PFSK-1 (cell line): Measurements from ENCODE around the gene LDLRAD3.

Experiments
- FOXP2 ChIP-seq: optimal IDR thresholded peaks from 2 replicates; pipeline ENCODE3; 2011; ENCODE audit warnings: borderline replicate concordance, control low read depth, inconsistent platforms; ENCODE audit not compliant: insufficient read depth; ENCODE audit errors: extremely low read length, extremely low read depth
- POLR2AphosphoS5 ChIP-seq: IDR thresholded peaks from 2 replicates; pipeline ENCODE4 v1.6.1; 2012; ENCODE audit warnings: low read depth, mild to moderate bottlenecking, control low read depth, low read length, moderate library complexity
- SIN3A ChIP-seq: IDR thresholded peaks from 2 replicates; pipeline ENCODE4 v1.6.1; 2012; ENCODE audit warnings: mild to moderate bottlenecking, low read length, moderate library complexity, borderline replicate concordance; ENCODE audit not compliant: insufficient read depth
- TAF1 ChIP-seq: IDR thresholded peaks from 2 replicates; pipeline ENCODE4 v1.6.1; 2012; ENCODE audit warnings: low read length, control low read depth, borderline replicate concordance; ENCODE audit not compliant: insufficient read depth
- TF ChIP-seq, protein P1 (sequence below), 2 experiments: IDR thresholded peaks; 2 replicates each; pipeline versions ENCODE4 v1.6.1 to v1.8.0; 2011 to 2012; ENCODE audit warnings: low read depth in 2 of 2, low read length in 2 of 2, control low read depth in 1 of 2, inconsistent platforms in 1 of 2, mild to moderate bottlenecking in 1 of 2, moderate library complexity in 1 of 2; ENCODE audit not compliant: insufficient read depth in 1 of 2

The LDLRAD3 gene

GRCh38 chr11:36248436-36248835 is 304.6 kb downstream of the LDLRAD3 start:
- TF ChIP-seq POLR2AphosphoS5 (no peak), TAF1 (no peak), SIN3A (no peak), FOXP2 (no peak)
- TF ChIP-seq, protein P1, sequence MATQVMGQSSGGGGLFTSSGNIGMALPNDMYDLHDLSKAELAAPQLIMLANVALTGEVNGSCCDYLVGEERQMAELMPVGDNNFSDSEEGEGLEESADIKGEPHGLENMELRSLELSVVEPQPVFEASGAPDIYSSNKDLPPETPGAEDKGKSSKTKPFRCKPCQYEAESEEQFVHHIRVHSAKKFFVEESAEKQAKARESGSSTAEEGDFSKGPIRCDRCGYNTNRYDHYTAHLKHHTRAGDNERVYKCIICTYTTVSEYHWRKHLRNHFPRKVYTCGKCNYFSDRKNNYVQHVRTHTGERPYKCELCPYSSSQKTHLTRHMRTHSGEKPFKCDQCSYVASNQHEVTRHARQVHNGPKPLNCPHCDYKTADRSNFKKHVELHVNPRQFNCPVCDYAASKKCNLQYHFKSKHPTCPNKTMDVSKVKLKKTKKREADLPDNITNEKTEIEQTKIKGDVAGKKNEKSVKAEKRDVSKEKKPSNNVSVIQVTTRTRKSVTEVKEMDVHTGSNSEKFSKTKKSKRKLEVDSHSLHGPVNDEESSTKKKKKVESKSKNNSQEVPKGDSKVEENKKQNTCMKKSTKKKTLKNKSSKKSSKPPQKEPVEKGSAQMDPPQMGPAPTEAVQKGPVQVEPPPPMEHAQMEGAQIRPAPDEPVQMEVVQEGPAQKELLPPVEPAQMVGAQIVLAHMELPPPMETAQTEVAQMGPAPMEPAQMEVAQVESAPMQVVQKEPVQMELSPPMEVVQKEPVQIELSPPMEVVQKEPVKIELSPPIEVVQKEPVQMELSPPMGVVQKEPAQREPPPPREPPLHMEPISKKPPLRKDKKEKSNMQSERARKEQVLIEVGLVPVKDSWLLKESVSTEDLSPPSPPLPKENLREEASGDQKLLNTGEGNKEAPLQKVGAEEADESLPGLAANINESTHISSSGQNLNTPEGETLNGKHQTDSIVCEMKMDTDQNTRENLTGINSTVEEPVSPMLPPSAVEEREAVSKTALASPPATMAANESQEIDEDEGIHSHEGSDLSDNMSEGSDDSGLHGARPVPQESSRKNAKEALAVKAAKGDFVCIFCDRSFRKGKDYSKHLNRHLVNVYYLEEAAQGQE (IDR thresholded peaks at IDR 0.05; ENCODE audit: insufficient read depth in 1 of 2, low read depth in 2 of 2, low read length in 2 of 2), result no peak

DNA sequence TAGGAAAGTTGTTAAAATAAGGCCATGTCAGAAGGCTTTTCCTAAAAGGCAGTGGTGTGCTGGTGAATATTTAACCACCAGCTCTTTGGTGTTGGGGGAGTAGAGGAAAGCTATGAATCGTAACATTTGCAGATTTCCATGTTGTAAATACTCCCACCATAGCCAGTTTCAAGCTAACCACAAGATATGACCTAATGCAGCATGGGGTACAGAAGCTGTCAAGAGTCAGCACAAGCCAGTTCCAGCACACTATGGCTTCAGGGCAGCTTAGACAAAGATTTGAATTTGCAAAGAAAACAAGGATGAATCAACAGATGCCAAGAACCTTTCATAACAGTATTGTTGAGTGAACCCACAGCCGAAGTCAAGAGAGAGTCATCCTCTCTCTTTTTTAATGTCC is 305.4 kb downstream of the LDLRAD3 start:
- TF ChIP-seq SIN3A (peak; percentile 57; the same call in 1 of the 2 replicates), POLR2AphosphoS5 (no peak)

DNA sequence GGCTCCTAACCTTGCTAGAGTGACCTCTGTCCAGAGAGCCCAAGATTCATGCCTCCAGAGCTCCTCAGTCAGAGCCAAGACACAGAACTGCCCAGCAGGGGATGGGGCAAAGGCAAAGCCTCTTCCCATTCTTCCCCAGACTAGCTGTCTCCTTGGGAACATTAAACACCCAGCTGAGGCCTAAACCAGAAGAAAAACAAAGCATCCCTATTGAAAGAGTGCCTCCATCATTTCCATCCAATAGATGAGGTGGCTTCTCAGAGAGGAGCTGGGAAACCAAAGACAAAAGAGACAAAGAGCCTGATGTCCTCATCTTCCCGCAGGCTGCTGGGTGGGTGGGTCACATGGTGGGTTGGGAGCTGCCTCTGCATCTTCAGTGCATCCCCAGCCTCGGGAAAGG is 308.0 kb downstream of the LDLRAD3 start:
- no peak for TF ChIP-seq FOXP2
- no peak for TF ChIP-seq POLR2AphosphoS5

GRCh38 chr11:36253238-36253637 is 309.4 kb downstream of the LDLRAD3 start:
- TF ChIP-seq FOXP2 (no peak), POLR2AphosphoS5 (no peak), SIN3A (no peak), TAF1 (no peak)
- TF ChIP-seq, protein P1 (IDR thresholded peaks at IDR 0.05; ENCODE audit: insufficient read depth in 1 of 2, low read depth in 2 of 2, low read length in 2 of 2), result no peak

- TF ChIP-seq, protein P1 (IDR thresholded peaks at IDR 0.05; ENCODE audit: insufficient read depth in 1 of 2, low read depth in 2 of 2, low read length in 2 of 2), result no peak
- TF ChIP-seq SIN3A (no peak), TAF1 (no peak), POLR2AphosphoS5 (no peak), FOXP2 (no peak)
Observed at GRCh38 chr11:36254713-36255112, 310.9 kb downstream of the LDLRAD3 start.

DNA sequence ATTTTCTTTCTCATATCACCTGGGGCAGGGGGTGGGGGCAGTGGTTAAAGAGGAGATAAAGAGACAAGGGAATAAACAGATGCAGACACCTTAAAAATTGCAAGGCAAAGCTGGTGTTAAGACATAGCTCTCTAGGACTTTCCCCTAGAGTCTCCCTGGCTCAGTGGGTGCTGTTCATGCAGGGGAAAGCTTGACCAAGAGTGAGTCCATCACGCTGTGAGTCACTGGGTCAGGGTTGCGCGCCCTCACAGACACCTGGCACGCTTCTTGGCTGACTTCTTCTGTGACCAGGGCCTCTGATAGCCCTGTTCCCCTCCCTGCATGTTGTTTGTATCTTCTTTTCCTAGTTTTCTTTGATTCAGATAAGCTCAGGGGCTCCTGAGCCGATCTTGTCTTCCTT is 313.5 kb downstream of the LDLRAD3 start:
- no peak for TF ChIP-seq POLR2AphosphoS5
- no peak for TF ChIP-seq SIN3A
- TF ChIP-seq, protein P1 (IDR thresholded peaks at IDR 0.05; ENCODE audit: insufficient read depth in 1 of 2, low read depth in 2 of 2, low read length in 2 of 2), result no peak
- no peak for TF ChIP-seq FOXP2
- TF ChIP-seq TAF1, result no peak
